Keratinocyte (primary cell): ENCODE measurements around the gene EIF2S3.

Experiments
- EZH2 ChIP-seq: IDR thresholded peaks from one replicate; pipeline ENCODE4 v1.6.1; 2012; ENCODE audit warnings: inconsistent platforms, mild to moderate bottlenecking, low read length, moderate library complexity
- TF ChIP-seq, protein P1 (sequence below), 3 experiments: IDR thresholded peaks in 1 of 3; conservative IDR thresholded peaks in 1 of 3; optimal IDR thresholded peaks in 1 of 3; 2 replicates in 2 of 3; 3 replicates in 1 of 3; pipeline versions ENCODE3 to v1.5.1; 2011; ENCODE audit warnings: low read length in 3 of 3, mild to moderate bottlenecking in 3 of 3, moderate library complexity in 2 of 3, control low read depth in 1 of 3, inconsistent platforms in 1 of 3; ENCODE audit not compliant: insufficient read depth in 2 of 3; ENCODE audit errors: extremely low read depth in 1 of 3

DNA sequence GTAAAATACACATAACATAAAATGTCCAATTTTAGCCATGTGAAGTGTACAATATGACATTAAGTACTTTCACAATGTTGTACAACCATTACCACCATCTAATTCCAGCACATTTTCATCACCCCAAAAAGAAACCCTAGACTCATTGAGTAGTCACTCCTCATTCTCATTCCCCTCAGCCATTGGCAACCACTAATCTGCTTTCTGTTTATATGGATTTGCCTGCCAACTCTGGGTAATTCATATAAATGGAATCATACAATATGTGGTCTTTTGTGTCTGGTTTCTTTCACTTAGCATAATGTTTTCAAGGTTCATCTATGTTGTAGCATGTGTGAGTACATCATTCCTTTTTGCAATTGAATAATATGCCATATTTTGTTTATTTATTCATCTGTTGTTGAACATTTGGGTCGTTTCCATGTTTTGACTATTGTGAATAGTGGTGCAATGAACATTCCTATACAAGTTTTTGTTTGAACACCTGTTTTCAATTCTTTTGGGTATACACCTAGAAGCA, 43.0 kb downstream of the EIF2S3 start:
- TF ChIP-seq, protein P1, sequence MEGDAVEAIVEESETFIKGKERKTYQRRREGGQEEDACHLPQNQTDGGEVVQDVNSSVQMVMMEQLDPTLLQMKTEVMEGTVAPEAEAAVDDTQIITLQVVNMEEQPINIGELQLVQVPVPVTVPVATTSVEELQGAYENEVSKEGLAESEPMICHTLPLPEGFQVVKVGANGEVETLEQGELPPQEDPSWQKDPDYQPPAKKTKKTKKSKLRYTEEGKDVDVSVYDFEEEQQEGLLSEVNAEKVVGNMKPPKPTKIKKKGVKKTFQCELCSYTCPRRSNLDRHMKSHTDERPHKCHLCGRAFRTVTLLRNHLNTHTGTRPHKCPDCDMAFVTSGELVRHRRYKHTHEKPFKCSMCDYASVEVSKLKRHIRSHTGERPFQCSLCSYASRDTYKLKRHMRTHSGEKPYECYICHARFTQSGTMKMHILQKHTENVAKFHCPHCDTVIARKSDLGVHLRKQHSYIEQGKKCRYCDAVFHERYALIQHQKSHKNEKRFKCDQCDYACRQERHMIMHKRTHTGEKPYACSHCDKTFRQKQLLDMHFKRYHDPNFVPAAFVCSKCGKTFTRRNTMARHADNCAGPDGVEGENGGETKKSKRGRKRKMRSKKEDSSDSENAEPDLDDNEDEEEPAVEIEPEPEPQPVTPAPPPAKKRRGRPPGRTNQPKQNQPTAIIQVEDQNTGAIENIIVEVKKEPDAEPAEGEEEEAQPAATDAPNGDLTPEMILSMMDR (optimal IDR thresholded peaks at IDR 0.05 in 1 of 3, IDR thresholded peaks at IDR 0.05 in 1 of 3, conservative IDR thresholded peaks at IDR 0.05 in 1 of 3; ENCODE audit: extremely low read depth in 1 of 3, insufficient read depth in 2 of 3, low read length in 3 of 3) = no peak
- TF ChIP-seq EZH2 = no peak
